ENCODE results near the gene KIAA1671. TPM values are rescaled to one million over a fixed set of nuclear protein-coding genes. Genes with fewer than 3 reads are reported as not detected.

KIAA1671 gene
- total and polyA plus RNA-seq, 2 of the 13 experiments (the other 11 are each of a cell fraction or from before 2014, with no cell fraction given): 13.5 to 13.6 TPM

GRCh38 chr22:25027959-25028840 lies 75.7 kb downstream of the KIAA1671 start:
- intact Hi-C loops (cut with micrococcal nuclease; ENCODE audit: unreplicated experiment) (loop anchor here (5.0 kb wide), 1 partner anchor 76 kb away; the partner anchor contains the start of gene KIAA1671), in situ Hi-C loops (cut with HindIII; ENCODE audit: extremely low pct_ligation_motif_present, low pct_unique_long_range_greater_than_20kb) (loop anchor here (5.0 to 25.0 kb wide), 2 partner anchors 76 to 266 kb away; partner anchors contain the start of genes KIAA1671 and PIWIL3)
- FAIRE-seq: no peak

More at GRCh38 chr22:25027959-25028840, 75.7 kb downstream of the KIAA1671 start:
- no peak overlapping the region for H3K27ac ChIP-seq (ENCODE audit: extremely low read length, insufficient read depth, low read length)
- CTCF ChIA-PET (ENCODE audit: low intra/inter-chr PET ratio, low total read pairs): interaction anchor here (0.9 to 1.6 kb wide), 3 partner anchors 77 to 91 kb away, joined by 3 to 8 read pairs (median 6); no protein-coding TSS in a partner anchor
- no peak overlapping the region for H3K4me2 ChIP-seq (ENCODE audit: low read depth, low read length)
- no peak for DNase-seq (ENCODE audit: low spot score)
- H3K27me3 ChIP-seq (ENCODE audit: control insufficient read depth in 1 of 2, insufficient read depth in 2 of 2, low read length in 2 of 2): no peaks in the 10 kb centered on the region
- POLR2A ChIA-PET: no interaction called here
- H3K4me1 ChIP-seq (ENCODE audit: insufficient read depth, low read length): peaks cover 28% of the 10 kb centered on the region
- no peak overlapping the region for H3K4me3 ChIP-seq (replicated peaks in 1 of 3; ENCODE audit: insufficient read depth in 1 of 3, low read depth in 2 of 3, low read length in 3 of 3)
- H3K79me2 ChIP-seq (ENCODE audit: insufficient read depth, low read length): no peaks in the 10 kb centered on the region
- no peak overlapping the region for H2AFZ ChIP-seq (ENCODE audit: low read length)
- H3K36me3 ChIP-seq (replicated peaks in 1 of 2; ENCODE audit: control insufficient read depth in 1 of 2, insufficient read depth in 2 of 2, low read length in 2 of 2): peaks cover 5 to 29% of the 10 kb centered on the region in 2 experiments; a peak in 3 of 5 replicates
- H3K9me3 ChIP-seq (ENCODE audit: low read length): no peaks in the 10 kb centered on the region
- ATAC-seq: peak; percentile 81
- no TSS peak for BruUV-seq (replicated peaks)
- 92% methylated on average over 25 of the region's 45 CpGs for WGBS (ENCODE audit: low lambda C conversion rate)
- no peak overlapping the region for H3K9ac ChIP-seq (ENCODE audit: insufficient read depth, low read depth, low read length)
- TF ChIP-seq ZFX (CRISPR knock-in tag; IDR thresholded peaks at IDR 0.05; ENCODE audit: low read depth): peak; percentile 44; the same call in 1 of the 2 replicates
- TF ChIP-seq ZNF788 (CRISPR knock-in tag; IDR thresholded peaks at IDR 0.05; ENCODE audit: borderline replicate concordance): no peak
- TF ChIP-seq ZNF687 (CRISPR knock-in tag; IDR thresholded peaks at IDR 0.05): peak; percentile 32
- peak; percentile 35; the same call in 1 of the 2 replicates for TF ChIP-seq SMC3 (IDR thresholded peaks at IDR 0.05; ENCODE audit: low read length)
- TF ChIP-seq XRCC5 (optimal IDR thresholded peaks at IDR 0.05; ENCODE audit: low read length): peak; percentile 22
- no peak for TF ChIP-seq ZKSCAN5 (CRISPR knock-in tag; IDR thresholded peaks at IDR 0.05)
- peak; percentile 74 for TF ChIP-seq STAG1 (CRISPR knock-in tag; IDR thresholded peaks at IDR 0.05)
- 0 out of 2 replicates have a peak, but pooled peaks have one; percentile 19 for TF ChIP-seq HNRNPL (IDR thresholded peaks at IDR 0.05; ENCODE audit: low read depth, low read length)
- peak; percentile 76 for TF ChIP-seq CTCF (CRISPR knock-in tag; IDR thresholded peaks at IDR 0.05)
- TF ChIP-seq RBM39 (IDR thresholded peaks at IDR 0.05; ENCODE audit: low read depth, low read length, poor library complexity, severe bottlenecking): peak; percentile 15
- TF ChIP-seq YY1 (IDR thresholded peaks at IDR 0.05; ENCODE audit: insufficient read depth, insufficient replicate concordance, low read depth, low read length): peak; percentile 18
- TF ChIP-seq RAD21 (CRISPR knock-in tag; IDR thresholded peaks at IDR 0.05): peak; percentile 55; the same call in 1 of the 2 replicates
- no peak for TF ChIP-seq CHCHD3 (CRISPR knock-in tag; IDR thresholded peaks at IDR 0.05)
- TF ChIP-seq SALL2 (CRISPR knock-in tag; IDR thresholded peaks at IDR 0.05): no peak
- no peak for TF ChIP-seq TCF7 (IDR thresholded peaks at IDR 0.05; ENCODE audit: low read depth)
- no peaks in the 10 kb centered on the region for H4K20me1 ChIP-seq (ENCODE audit: insufficient read depth, low read length)
